ENCODE measurements around the gene TMEM121B.

Gene TMEM121B

GRCh38 chr22:17109113-17109865 lies 11.9 kb downstream of the TMEM121B start:
- no peak for DNase-seq

DNA sequence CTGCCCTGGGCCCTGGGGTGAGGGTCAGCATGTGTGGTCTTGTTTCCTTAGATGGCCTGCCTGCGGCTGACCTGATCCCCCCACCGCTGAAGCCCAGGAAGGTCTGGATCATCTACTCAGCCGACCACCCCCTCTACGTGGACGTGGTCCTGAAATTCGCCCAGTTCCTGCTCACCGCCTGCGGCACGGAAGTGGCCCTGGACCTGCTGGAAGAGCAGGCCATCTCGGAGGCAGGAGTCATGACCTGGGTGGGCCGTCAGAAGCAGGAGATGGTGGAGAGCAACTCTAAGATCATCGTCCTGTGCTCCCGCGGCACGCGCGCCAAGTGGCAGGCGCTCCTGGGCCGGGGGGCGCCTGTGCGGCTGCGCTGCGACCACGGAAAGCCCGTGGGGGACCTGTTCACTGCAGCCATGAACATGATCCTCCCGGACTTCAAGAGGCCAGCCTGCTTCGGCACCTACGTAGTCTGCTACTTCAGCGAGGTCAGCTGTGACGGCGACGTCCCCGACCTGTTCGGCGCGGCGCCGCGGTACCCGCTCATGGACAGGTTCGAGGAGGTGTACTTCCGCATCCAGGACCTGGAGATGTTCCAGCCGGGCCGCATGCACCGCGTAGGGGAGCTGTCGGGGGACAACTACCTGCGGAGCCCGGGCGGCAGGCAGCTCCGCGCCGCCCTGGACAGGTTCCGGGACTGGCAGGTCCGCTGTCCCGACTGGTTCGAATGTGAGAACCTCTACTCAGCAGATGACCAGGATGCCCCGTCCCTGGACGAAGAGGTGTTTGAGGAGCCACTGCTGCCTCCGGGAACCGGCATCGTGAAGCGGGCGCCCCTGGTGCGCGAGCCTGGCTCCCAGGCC lies 12.7 kb downstream of the TMEM121B start:
- DNase-seq, result no peak

- no peak for DNase-seq
Measured at GRCh38 chr22:17107547-17107810, 13.7 kb downstream of the TMEM121B start.

GRCh38 chr22:17106785-17107546 lies 14.2 kb downstream of the TMEM121B start:
- peak; percentile 36 for DNase-seq

DNA sequence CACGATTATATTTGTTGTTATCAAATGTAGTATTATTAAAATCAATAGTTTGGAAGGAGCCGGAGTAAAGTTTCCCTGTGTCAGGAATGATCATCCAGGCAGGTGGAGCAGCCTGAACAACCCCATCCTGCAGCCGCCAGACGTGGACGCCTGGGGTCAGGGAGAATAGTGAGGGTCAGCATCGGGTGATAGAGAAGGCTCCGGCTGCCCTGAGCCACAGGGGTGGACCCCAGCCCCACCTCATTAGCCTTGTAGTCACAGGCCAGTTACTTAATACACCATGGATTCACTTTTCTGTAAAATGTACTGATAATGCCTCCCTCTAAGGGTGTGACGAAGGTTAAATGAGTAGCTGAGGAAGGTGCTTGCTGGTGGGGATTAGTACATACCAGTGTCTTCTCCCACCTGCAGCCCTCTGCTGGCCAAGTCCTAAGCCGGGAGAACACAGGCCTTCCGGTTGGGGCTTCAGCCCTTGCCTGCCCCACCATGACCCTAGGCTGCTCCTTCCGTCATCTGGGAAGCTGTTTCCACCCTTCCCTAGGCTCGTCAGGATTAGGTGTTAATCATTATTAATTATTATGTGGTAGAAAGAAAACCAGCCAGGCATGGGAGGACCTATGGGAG lies 14.9 kb downstream of the TMEM121B start:
- DNase-seq, result no peak

DNA sequence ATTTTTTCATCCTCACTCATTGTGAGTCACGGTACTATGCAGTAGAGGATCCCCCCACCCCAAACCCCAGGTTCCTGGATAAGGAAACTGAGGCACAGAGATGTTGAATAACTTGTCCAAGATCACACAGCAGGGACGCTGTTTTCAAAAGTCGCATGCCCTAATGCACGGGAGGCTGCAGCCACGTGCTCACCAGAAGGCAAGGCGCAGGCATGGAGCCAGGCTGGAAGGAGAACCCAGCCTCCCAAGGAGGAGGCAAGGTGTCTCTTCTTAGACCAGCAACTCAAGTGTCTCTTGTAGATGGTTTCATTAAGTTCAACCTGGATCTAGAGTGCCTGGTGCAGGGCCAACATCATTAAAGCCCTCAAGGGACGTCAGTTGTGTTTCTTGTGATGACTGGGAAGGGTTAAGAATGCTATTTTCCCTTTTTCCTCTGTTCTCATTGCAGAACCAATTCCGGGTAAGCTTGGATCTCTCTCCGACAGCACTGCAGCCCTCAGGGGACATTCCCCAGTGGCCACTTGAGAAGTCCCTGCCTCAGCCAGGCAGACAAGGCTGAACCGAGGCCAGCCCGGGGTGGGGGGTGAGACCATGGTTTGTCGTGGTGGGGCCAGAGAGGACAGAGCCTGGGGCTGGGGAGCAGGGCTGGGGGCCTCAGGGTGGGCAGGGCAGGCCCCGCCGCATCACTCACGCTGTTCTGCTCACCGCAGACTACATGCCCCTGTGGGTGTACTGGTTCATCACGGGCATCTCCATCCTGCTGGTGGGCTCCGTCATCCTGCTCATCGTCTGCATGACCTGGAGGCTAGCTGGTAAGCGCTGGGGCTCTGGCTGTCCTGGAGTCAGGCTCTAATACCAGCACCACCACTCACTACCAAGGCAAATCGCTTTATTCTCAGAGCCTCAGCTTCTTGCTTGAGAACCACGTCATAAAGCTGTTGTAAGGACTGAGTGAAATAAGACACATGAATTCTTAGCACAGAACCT lies 15.7 kb downstream of the TMEM121B start:
- DNase-seq, result no peak

DNA sequence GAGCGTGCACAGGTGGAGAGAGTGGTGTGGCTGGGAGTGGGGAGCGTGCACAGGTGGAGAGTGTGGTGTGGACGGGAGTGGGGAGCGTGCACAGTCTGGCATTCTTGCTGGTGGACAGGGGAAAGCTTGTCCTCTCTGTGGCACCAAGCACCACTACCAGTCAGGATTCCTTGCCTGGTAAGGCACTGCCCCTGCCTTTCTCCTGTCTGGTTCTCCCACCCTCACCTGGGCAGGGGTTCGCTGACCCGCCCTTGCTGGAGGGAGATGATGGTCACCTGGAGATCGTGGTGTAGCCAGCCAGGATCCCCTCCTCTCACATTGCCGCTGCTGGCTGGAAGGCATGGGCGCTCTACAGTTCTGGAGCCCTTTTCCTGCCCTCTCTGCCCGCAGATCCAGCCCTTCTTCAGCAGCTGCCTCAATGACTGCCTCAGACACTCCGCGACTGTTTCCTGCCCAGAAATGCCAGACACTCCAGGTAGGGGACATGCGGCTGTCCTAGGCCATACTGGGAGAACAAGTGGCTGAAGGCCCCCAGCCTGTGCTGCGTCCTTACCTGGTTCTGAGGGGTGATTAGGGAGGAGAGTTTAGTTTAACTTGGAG lies 16.7 kb downstream of the TMEM121B start:
- DNase-seq, result no peak

DNA sequence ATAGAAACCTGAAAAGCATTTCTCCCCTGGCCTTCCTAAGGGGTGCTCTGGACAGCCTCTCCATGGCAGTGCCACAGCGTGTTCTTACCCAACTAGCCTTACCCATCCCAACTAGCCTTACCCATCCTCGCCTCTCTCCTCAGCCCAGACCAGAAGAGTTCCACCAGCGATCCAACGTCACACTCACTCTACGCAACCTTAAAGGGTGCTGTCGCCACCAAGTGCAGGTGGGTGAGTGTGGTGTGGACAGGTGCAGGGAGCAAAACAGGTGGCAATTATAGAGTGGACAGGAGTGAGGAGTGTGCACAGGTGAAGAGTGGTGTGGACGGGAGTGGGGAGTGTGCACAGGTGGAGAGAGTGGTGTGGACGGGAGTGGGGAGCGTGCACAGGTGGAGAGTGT lies 17.8 kb downstream of the TMEM121B start:
- no peak for DNase-seq

DNA sequence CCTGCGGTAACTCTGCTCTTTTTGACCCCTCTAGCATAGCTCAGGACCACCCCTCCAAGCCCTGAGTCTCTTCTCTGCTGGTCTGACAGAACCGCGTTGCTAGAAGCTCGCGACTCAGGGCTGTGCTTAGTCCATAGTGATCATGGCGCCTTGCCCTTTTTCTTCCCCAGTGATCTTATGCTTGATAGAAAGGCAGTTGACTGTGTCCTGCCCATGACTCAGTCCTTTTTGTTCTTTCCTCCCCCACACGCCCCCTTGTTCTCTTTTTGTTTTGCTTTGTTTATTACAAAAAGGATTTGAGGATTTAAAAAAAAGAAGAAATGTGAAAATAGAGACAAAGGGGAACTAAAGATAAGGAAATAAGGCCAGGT lies 18.9 kb downstream of the TMEM121B start:
- DNase-seq, result no peak

DNA sequence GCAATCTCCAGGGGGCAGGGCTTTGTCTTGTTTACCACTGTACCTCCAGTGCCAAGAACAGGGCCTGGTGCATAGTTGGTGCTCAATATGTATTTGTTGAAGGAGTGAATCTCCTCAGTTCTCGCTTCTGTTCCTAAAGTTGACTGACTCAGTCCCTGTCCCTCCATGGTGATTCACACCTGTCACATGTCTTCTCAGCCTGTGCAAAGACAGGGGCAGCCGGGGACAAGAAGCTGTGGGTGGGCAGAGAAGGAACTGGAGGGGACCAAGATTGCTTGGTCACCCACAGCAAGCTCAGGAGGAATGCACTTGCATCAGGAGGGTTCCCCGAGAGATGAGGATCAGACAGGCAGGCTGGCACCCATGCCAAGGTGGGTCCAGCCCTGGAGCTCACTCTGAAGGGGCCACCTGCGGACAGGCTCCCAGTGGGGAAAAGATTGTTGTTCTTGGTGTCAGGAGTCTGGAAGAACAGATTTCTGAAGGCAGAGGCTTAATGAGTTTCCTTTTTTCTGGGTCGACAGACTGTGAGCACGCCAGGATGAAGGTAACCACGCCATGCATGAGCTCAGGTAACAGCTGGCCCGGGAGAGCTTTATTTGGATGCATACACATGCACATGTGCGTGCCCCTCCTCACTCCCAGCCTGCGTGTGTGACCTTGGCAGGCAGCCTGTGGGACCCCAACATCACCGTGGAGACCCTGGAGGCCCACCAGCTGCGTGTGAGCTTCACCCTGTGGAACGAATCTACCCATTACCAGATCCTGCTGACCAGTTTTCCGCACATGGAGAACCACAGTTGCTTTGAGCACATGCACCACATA lies 19.5 kb downstream of the TMEM121B start:
- no peak for DNase-seq

GRCh38 chr22:17100621-17101020 lies 20.5 kb downstream of the TMEM121B start:
- DNase-seq, result no peak

DNA sequence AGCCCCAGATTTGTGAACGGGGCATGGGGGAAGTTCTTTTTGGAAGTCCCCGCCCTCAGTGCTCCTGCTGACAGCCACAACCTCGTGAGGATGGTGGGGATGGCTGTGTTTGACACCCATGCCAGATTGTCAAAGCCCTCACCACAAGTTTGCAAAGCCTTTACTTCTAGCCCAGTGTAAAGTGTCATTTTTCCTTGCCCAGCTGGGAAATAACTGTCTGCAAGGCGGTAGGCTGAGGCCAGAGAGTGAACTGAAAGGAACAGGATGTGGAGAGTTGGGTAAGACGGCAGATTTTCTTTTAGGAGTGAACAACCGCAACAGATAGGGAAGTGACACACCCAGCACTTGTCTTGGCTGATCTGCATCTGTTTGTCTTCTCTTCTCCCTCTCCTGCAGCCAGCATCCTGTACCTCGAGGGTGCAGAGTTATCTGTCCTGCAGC lies 22.8 kb downstream of the TMEM121B start:
- DNase-seq, result peak; percentile 38

- no peak for DNase-seq
Measured at GRCh38 chr22:17097701-17098100, 23.5 kb downstream of the TMEM121B start.

- DNase-seq, result no peak
Measured at GRCh38 chr22:17097062-17097461, 24.1 kb downstream of the TMEM121B start.

- DNase-seq, result no peak
Measured at GRCh38 chr22:17096071-17096470, 25.1 kb downstream of the TMEM121B start.

DNA sequence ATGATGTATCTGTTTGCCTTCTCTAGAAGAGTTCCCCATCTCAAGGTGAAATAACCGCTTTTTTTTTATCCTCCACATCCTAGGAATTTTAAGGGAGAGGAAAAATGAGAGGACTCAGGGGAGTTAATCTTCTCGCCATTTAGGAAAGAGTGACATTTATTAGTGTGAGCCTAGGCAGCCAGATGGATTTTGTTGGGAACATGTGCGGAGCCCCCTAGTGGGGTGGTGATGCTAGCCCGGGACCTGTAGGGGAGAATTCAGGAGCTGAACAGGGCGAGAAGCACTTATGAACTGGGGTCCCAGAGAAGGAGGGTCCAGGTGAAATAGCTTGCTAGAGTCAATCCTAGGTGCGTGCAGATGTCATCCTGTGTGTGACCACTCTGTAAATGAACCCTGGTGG lies 25.6 kb downstream of the TMEM121B start:
- no peak for DNase-seq

- no peak for DNase-seq
Measured at GRCh38 chr22:17093081-17093480, 28.1 kb downstream of the TMEM121B start.

GRCh38 chr22:17091851-17092250 lies 29.3 kb downstream of the TMEM121B start:
- no peak for DNase-seq

DNA sequence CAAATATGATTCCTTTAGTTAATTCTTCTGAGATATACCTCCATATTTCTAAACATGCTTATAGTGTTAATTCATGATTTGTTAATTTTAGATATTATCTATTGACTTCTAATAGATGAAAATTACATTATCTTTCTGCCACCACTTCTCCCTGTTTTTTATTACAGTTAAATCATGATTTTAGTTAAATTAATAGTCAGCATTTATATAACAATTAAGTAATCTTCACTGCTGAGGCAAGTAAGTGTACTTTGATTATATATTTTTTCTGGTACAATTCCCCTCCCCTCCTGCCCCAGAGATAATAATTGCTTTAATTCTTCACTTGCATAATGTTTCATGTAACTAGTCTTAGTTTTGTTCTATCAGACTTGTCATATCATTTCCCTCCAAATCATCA lies 30.6 kb downstream of the TMEM121B start:
- DNase-seq, result no peak

DNA sequence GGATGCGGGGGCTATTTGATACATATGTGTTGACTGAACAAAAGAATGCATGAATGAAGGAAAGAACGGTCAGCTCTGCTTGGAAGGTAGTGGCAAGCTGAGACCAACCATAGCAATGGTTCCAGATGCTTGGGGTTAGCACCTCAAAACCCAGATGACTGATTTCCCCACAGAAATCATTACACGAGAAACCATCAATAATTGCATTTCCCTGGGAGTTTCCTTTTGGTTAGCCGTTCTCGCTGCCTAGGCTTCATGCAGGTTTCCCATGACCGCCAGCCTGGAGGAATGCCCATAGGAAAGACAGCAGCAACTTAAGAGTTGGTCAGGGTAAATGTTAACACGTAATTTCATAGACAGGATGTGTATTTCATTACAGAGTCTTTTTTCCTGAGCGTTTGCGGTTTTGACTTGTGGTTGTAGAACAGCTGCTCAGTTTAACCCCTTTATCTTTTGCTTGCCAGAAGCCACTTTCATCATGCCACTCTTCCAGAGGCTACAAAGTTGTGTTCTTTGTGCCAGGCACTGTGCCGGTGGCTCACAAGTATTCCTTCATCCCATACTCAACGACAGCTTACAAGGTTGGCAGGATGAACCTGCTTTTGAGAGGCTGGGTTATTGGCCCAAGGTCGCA lies 33.5 kb downstream of the TMEM121B start:
- DNase-seq, result no peak

Data from CD4-positive, alpha-beta T cell treated with Interleukin-15 for 1 hour (primary cell).